Psoas muscle (tissue), 8 donors: ENCODE measurements around the gene CLDND2. TPM values are rescaled to one million over a fixed set of nuclear protein-coding genes. Genes with fewer than 3 reads are reported as not detected.

ENCODE experiments used
- ATAC-seq, 4 donors: fragments of 200-7000 bp; cut with Tn5 transposase; one replicate each; pipeline ENCODE4 v1.9.1; 2020; ENCODE audit warnings: moderate library complexity in 3 of 4, mild to moderate bottlenecking in 2 of 4
- DNase-seq, 2 donors: peaks; one replicate each; pipeline ENCODE4 v3.0.0-alpha.2; 2020
- H3K27ac ChIP-seq: fragments of 200-600 bp; one replicate; pipeline ENCODE4 v1.8.0; 2022
- H3K27me3 ChIP-seq, 3 donors: fragments of 200-600 bp in 1 of 3; one replicate each; pipeline versions ENCODE4 v1.6.1 to v1.8.0; 2013 to 2022; ENCODE audit warnings: low read length in 2 of 3, mild to moderate bottlenecking in 2 of 3, moderate library complexity in 1 of 3; ENCODE audit not compliant: insufficient read depth in 3 of 3
- H3K36me3 ChIP-seq, 2 donors: fragments of 200-600 bp in 1 of 2; one replicate each; pipeline versions ENCODE4 v1.6.1 to v1.8.0; 2013 to 2022; ENCODE audit warnings: low read depth in 1 of 2, mild to moderate bottlenecking in 1 of 2, moderate library complexity in 1 of 2; ENCODE audit not compliant: insufficient read depth in 1 of 2
- H3K4me1 ChIP-seq: fragments of 200-600 bp; one replicate; pipeline ENCODE4 v1.8.0; 2022
- H3K4me3 ChIP-seq: fragments of 200-600 bp; one replicate; pipeline ENCODE4 v1.8.0; 2022; ENCODE audit warnings: mild to moderate bottlenecking
- H3K9me3 ChIP-seq: fragments of 200-600 bp; one replicate; pipeline ENCODE4 v1.8.0; 2022
- CTCF ChIP-seq: fragments of 200-600 bp; IDR thresholded peaks from one replicate; pipeline ENCODE4 v1.8.0; 2022; ENCODE audit warnings: antibody characterized with exemption
- WGBS, 3 donors: extraction: QIAGEN DNeasy Blood & Tissue Kit; methylation state at CpG; one replicate each; pipeline versions ENCODE4 v1.1.6 to v1.1.7; 2013; 5-methylcytosine and 5-hydroxymethylcytosine counted together
- intact Hi-C, 2 donors: fragments of 100-400 bp; cut with DNase I; formaldehyde crosslinking; loops; one replicate each; pipeline versions ENCODE4 v1.11.0 to v1.14.2; 2022
- polyA plus RNA-seq, 3 donors: library from polyadenylated mRNA; stranded (reverse); fragments of 200-250 nt; gene quantifications; one replicate each; pipeline ENCODE4 v1.2.3, GENCODE V29; 2013
- total RNA-seq, 4 donors: library from RNA; stranded (reverse); fragmentation: NEBNext Ultra II Directional in 2 of 4; extraction: Animal tissue kit (Norgen Biotek cat#: 25700) in 2 of 4; gene quantifications; one replicate each; pipeline versions ENCODE4 v1.2.1 to v1.2.4, GENCODE V29; 2021 to 2023
- donor health status: healthy with polysubstance abuse.
- donor health status: DM: no; HTN: no; CAD: no; lungs with moderate emphysema.
- donor health status: Bipolar disorder and iron deficiency.
- donor health status: healthy.
- donor health status: DM: yes; HTN: yes; CAD: no.
- donor health status: DM: no; HTN: no; CAD: no.
- donor health status: DM: no; HTN: no; CAD: no.
- donor health status: DM: yes; HTN: yes; CAD: no.

The CLDND2 gene
- total and polyA plus RNA-seq, 7 donors = 0.30 to 1.8 (median 0.85) TPM; not detected in 2

DNA sequence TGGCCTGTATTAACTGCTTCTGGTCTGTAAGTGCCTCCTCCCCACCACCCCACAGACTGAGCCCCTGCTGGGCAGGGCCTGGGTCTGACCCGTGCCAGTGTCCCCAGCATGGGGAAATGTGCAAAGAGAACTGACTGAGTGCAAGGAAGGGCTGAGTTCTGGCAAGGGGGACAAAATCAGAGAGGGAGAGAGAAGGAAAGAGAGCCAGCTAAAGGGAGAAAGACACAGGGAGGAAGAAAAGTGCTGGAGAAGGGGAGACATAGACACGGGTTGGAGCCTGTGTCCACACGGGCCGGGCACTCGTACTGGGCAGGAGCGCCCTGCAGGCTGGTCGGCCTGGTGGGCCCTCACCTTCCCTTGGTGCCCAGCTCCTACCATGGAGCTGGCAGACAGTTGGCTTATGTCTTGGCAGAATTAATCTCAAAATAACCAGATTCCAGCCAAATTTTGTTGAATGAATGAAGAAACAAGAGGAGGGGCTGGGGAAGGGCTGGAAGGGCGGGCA is 2.4 kb upstream of the CLDND2 start:
- Histone ChIP-seq H3K4me1 (no peaks in the 10 kb centered on the region), H3K9me3 (no peaks in the 10 kb centered on the region), H3K36me3 (no peaks in the 10 kb centered on the region), H3K4me3 (no peak overlapping the region), H3K27ac (no peak overlapping the region), H3K27me3 (no peaks in the 10 kb centered on the region)
- intact Hi-C loops = no loop called here
- WGBS, 3 donors = 66 to 78% (median 71%) methylated on average over 8 of the region's 8 CpGs
- TF ChIP-seq CTCF = no peak
- DNase-seq (peak in 1 of 2 donors; percentile 26), ATAC-seq (no peak)

GRCh38 chr19:51370230-51370629 is 1.4 kb upstream of the CLDND2 start:
- Histone ChIP-seq H3K9me3 (no peaks in the 10 kb centered on the region), H3K4me1 (peaks cover 2% of the 10 kb centered on the region), H3K4me3 (no peak overlapping the region), H3K36me3 (no peaks in the 10 kb centered on the region), H3K27me3 (no peaks in the 10 kb centered on the region), H3K27ac (no peak overlapping the region)
- DNase-seq (peak in 1 of 2 donors; percentile 20), ATAC-seq (no peak)
- no peak for TF ChIP-seq CTCF
- 72 to 73% (median 72%) methylated on average over 4 of the region's 4 CpGs for WGBS, 3 donors
- intact Hi-C loops = no loop called here

DNA sequence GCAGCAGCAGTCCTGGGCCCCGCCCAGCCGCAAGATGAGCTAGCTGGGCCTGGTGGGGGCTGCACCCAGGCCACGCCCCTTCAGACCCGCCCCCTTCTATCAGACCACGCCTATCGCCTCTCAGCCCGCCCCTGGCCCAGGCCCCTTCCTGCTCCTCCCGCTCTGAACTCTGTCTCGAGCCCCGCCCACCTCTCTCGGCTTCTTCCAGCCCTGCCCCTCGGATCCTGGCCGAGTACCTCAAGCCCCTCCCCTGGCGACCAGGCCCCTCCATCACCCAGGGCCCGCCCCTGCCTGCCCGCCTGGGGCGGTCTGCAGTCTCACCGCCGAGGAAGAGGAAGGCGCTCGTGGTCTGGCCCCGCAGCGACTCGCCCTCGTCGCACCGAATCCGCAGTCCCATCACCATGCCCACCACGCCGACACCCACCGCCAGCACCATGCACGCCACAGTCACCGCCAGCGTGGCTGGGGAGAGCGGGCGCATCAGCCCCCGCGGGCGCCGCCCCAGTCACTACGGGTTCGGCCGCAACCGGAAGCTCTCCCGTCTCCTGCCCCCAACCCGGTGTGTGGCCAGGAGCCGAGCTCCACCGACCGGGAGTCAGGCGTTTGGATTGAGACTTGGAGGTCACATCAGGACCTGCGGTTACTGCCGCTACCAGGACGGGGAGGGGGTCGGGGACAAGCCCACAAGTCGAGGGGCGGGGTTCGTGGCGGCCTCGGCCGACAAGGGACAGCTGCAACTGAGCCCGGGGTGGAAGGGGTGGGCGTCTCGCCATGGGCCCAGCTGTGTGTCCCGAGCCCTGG is 1.0 kb downstream of the CLDND2 start:
- Histone ChIP-seq H3K36me3 (no peaks in the 10 kb centered on the region), H3K9me3 (no peaks in the 10 kb centered on the region), H3K27me3 (no peaks in the 10 kb centered on the region), H3K27ac (peak overlapping the region; percentile 89), H3K4me3 (peak overlapping the region; percentile 78), H3K4me1 (peaks cover 18% of the 10 kb centered on the region)
- DNase-seq = peak; percentile 99
- peak; percentile 88 to 93 (median 90) for ATAC-seq
- intact Hi-C loops = no loop called here
- WGBS, 3 donors = 0 to 1% (median 1%) methylated on average over 59 to 64 of the region's 64 CpGs
- no peak for TF ChIP-seq CTCF

- no peaks in the 10 kb centered on the region for H3K9me3 ChIP-seq
- no peaks in the 10 kb centered on the region for H3K36me3 ChIP-seq
- no peaks in the 10 kb centered on the region for H3K27me3 ChIP-seq
- peak in 1 of 4 donors; percentile 0 for ATAC-seq
- H3K4me3 ChIP-seq = peak overlapping the region; percentile 78
- H3K27ac ChIP-seq = peak overlapping the region; percentile 89
- peaks cover 18% of the 10 kb centered on the region for H3K4me1 ChIP-seq
- no peak for DNase-seq
- WGBS, 3 donors = 0 to 2% (median 1%) methylated on average over 12 to 15 of the region's 15 CpGs
- intact Hi-C loops = no loop called here
- no peak for TF ChIP-seq CTCF
Measured at GRCh38 chr19:51367255-51367564, 1.6 kb downstream of the CLDND2 start.
